ENCODE measurements around the gene BANK1. TPM values are rescaled to one million over a fixed set of nuclear protein-coding genes. Genes with fewer than 3 reads are reported as not detected.

BANK1 gene
- polyA plus RNA-seq, 1 donor from 2014 or later = not detected

DNA sequence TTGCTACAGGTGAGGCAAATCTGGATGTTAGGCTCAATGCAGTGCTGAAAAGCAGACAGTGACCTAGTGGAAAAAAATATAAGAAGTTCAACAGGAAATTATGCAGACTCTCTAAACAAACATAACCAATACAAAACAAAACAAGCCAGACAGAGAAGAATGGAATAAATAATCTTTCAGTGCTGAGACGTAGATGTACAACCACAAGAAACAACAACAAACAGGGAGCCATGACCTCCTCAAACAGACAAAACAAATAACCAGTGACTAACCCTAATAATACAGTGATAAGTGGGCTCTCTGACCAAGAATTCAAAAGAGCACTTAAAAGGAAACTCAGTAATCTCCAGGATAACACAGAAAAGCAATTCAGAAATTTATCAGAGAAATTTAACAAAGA lies 315.5 kb downstream of the BANK1 start:
- Histone ChIP-seq H4K20me1 (ENCODE audit: insufficient read depth) (no peaks in the 10 kb centered on the region), H3K79me2 (replicated peaks; ENCODE audit: insufficient read depth, low read length) (no peaks in the 10 kb centered on the region), H3K4me2 (ENCODE audit: low read length) (no peak overlapping the region), H3K27ac (ENCODE audit: low read length) (no peak overlapping the region), H2AFZ (ENCODE audit: low read depth, low read length) (no peak overlapping the region), H3K9me2 (ENCODE audit: insufficient read depth, low read length) (no peaks in the 10 kb centered on the region), H3K9ac (ENCODE audit: low read length) (no peak overlapping the region), H3K36me3 (ENCODE audit: insufficient read depth, low read length) (no peaks in the 10 kb centered on the region), H3K9me3 (ENCODE audit: low read length) (no peaks in the 10 kb centered on the region), H3K4me3 (ENCODE audit: low read length) (no peak overlapping the region), H3F3A (ENCODE audit: insufficient read depth, low read length, poor library complexity, severe bottlenecking) (no peaks in the 10 kb centered on the region), H3K27me3 (ENCODE audit: insufficient read depth, low read depth, low read length) (no peaks in the 10 kb centered on the region)
- TF ChIP-seq MXI1 (conservative IDR thresholded peaks at IDR 0.05; ENCODE audit: poor library complexity, severe bottlenecking) = no peak
- TF ChIP-seq SMC3 (conservative IDR thresholded peaks at IDR 0.05; ENCODE audit: poor library complexity) = no peak
- TF ChIP-seq POLR2AphosphoS5 (IDR thresholded peaks at IDR 0.05) = no peak
- no peak for TF ChIP-seq RAD21 (conservative IDR thresholded peaks at IDR 0.05)
- TF ChIP-seq TAF1 (IDR thresholded peaks at IDR 0.05; ENCODE audit: low read depth) = no peak
- no peak for TF ChIP-seq CTCF (IDR thresholded peaks at IDR 0.05; ENCODE audit: poor library complexity, severe bottlenecking)
- TF ChIP-seq EZH2 (IDR thresholded peaks at IDR 0.05; ENCODE audit: borderline replicate concordance, insufficient read depth, low read length, poor library complexity, severe bottlenecking) = no peak
- TF ChIP-seq REST (IDR thresholded peaks at IDR 0.05; ENCODE audit: borderline replicate concordance) = no peak
- no peak for TF ChIP-seq EP300 (conservative IDR thresholded peaks at IDR 0.05; ENCODE audit: poor library complexity, severe bottlenecking)

DNA sequence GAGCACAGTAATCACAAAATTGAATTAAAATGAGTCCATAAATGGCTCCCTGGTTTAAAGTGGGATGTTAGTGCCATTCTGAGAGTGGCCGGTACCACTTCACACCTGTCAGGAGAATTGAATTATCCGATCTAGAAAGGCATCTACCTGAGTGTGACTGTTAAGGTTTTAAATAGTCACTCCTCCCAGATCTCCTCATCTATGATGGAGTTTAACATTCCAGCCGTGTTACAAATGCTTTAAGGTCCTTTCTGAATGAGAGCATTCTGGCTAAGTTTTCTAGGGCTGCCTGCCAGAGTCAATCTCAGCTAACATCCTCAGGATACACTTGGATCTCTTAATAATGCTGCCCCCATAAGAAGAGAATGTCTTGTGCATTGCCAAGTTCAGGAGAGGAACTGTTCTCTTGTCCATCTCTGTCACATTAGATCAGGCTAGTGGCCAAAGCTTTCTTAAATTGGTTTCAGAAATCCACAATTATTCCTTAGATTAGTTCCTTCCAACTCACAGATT lies 323.6 kb downstream of the BANK1 start:
- no peaks in the 10 kb centered on the region for H3K36me3 ChIP-seq (ENCODE audit: insufficient read depth, low read length)

DNA sequence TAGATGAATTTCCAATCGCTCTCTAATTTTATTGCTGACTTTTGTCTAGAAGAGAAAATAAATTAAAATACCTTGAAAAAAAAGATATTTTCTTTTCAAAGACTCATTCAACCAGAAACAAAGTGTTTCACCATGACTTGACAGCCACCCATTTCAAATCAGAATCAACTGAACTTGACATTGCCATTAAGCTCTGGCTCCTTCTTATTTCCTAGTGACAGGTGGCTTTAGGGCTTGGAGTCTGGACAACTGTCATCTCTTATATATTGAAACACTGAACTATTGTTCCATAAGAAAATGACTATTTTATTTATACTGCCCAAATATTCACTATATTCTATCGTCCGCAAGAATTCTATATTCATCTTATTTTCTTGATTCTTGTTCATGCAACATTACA lies 325.6 kb downstream of the BANK1 start:
- H3K9ac ChIP-seq (ENCODE audit: low read length) = no peak overlapping the region
- H3K27ac ChIP-seq (ENCODE audit: low read length) = peak overlapping the region; percentile 2
- TF ChIP-seq SMC3 (conservative IDR thresholded peaks at IDR 0.05; ENCODE audit: poor library complexity) (no peak), EP300 (conservative IDR thresholded peaks at IDR 0.05; ENCODE audit: poor library complexity, severe bottlenecking) (peak; percentile 39)
- H3K36me3 ChIP-seq (ENCODE audit: insufficient read depth, low read length) = no peaks in the 10 kb centered on the region
- no peaks in the 10 kb centered on the region for H3F3A ChIP-seq (ENCODE audit: insufficient read depth, low read length, poor library complexity, severe bottlenecking)
- H3K9me2 ChIP-seq (ENCODE audit: insufficient read depth, low read length) = no peaks in the 10 kb centered on the region
- peaks cover 5% of the 10 kb centered on the region for H3K9me3 ChIP-seq (ENCODE audit: low read length)
- no peak overlapping the region for H3K4me3 ChIP-seq (ENCODE audit: low read length)
- H2AFZ ChIP-seq (ENCODE audit: low read depth, low read length) = no peak overlapping the region
- no peaks in the 10 kb centered on the region for H4K20me1 ChIP-seq (ENCODE audit: insufficient read depth)
- H3K79me2 ChIP-seq (replicated peaks; ENCODE audit: insufficient read depth, low read length) = no peaks in the 10 kb centered on the region
- H3K4me2 ChIP-seq (ENCODE audit: low read length) = no peak overlapping the region
- H3K27me3 ChIP-seq (ENCODE audit: insufficient read depth, low read depth, low read length) = no peaks in the 10 kb centered on the region

More for the DNA sequence above, 323.6 kb downstream of the BANK1 start:
- Histone ChIP-seq H3K27me3 (ENCODE audit: insufficient read depth, low read depth, low read length) (no peaks in the 10 kb centered on the region), H3K27ac (ENCODE audit: low read length) (no peak overlapping the region), H3F3A (ENCODE audit: insufficient read depth, low read length, poor library complexity, severe bottlenecking) (no peaks in the 10 kb centered on the region), H3K4me2 (ENCODE audit: low read length) (no peak overlapping the region), H3K9me3 (ENCODE audit: low read length) (no peaks in the 10 kb centered on the region), H3K4me3 (ENCODE audit: low read length) (no peak overlapping the region), H3K9me2 (ENCODE audit: insufficient read depth, low read length) (no peaks in the 10 kb centered on the region), H3K9ac (ENCODE audit: low read length) (no peak overlapping the region), H3K79me2 (replicated peaks; ENCODE audit: insufficient read depth, low read length) (no peaks in the 10 kb centered on the region), H4K20me1 (ENCODE audit: insufficient read depth) (no peaks in the 10 kb centered on the region), H2AFZ (ENCODE audit: low read depth, low read length) (no peak overlapping the region)
- no peak for TF ChIP-seq MXI1 (conservative IDR thresholded peaks at IDR 0.05; ENCODE audit: poor library complexity, severe bottlenecking)
